HEK293 (cell line): ENCODE measurements around the gene LUC7L2.

Source experiments
- CTCF ChIA-PET: fragments of 350-600 bp; formaldehyde crosslinking; extraction: SDS; loops from one replicate; lab custom pipeline; 2021; ENCODE audit warnings: antibody characterized with exemption; lab: Yijun Ruan, JAX
- POLR2A ChIA-PET: fragments of 300-600 bp; formaldehyde crosslinking; extraction: SDS; loops from one replicate; lab custom pipeline; 2020; ENCODE audit warnings: antibody characterized with exemption, inconsistent platforms; lab: Yijun Ruan, JAX
- H3K27ac ChIP-seq: fragments of 200-500 bp; sonication (Bioruptor generic); 2 replicates; pipeline ENCODE4 v1.5.1; 2014; ENCODE audit warnings: low read depth, low read length, control low read depth, inconsistent platforms; ENCODE audit errors: extremely low read depth
- H3K36me3 ChIP-seq, 2 experiments: fragments of 200-500 bp in 1 of 2; sonication (Bioruptor generic) in 1 of 2; 1 replicate in 1 of 2; 2 replicates in 1 of 2; pipeline ENCODE4 v1.5.1; 2014 to 2017; ENCODE audit warnings: inconsistent platforms in 2 of 2, low read length in 2 of 2; ENCODE audit not compliant: control insufficient read depth in 2 of 2, insufficient read depth in 1 of 2
- H3K4me1 ChIP-seq: fragments of 200-500 bp; sonication (Bioruptor generic); 2 replicates; pipeline ENCODE4 v1.5.1; 2014; ENCODE audit warnings: mild to moderate bottlenecking, low read length, inconsistent platforms; ENCODE audit not compliant: control insufficient read depth, insufficient read depth
- H3K4me3 ChIP-seq: 2 replicates; pipeline ENCODE4 v1.5.1; 2011; ENCODE audit warnings: low read depth, mild to moderate bottlenecking, control low read depth, low read length, moderate library complexity
- H3K9me3 ChIP-seq: fragments of 200-500 bp; sonication (Bioruptor generic); 2 replicates; pipeline ENCODE4 v1.5.1; 2014; ENCODE audit warnings: low read depth, low read length, inconsistent platforms; ENCODE audit not compliant: control insufficient read depth, insufficient read depth
- AEBP2 ChIP-seq: fragments of 450-650 bp; formaldehyde crosslinking; IDR thresholded peaks from 2 replicates; pipeline ENCODE4 v1.5.1; 2016; ENCODE audit warnings: missing biosample characterization, missing genetic modification characterization, borderline replicate concordance
- KLF17 ChIP-seq: fragments of 450-650 bp; formaldehyde crosslinking; IDR thresholded peaks from 2 replicates; pipeline ENCODE4 v1.5.1; 2016; ENCODE audit warnings: missing biosample characterization, missing genetic modification characterization
- MEIS1 ChIP-seq: sonication (generic); formaldehyde crosslinking; IDR thresholded peaks from 2 replicates; pipeline ENCODE4 v1.8.1; 2022; ENCODE audit warnings: missing genetic modification reagents, mild to moderate bottlenecking, borderline replicate concordance
- PBX3 ChIP-seq: sonication (generic); formaldehyde crosslinking; IDR thresholded peaks from 2 replicates; pipeline ENCODE4 v1.8.1; 2022; ENCODE audit warnings: mild to moderate bottlenecking, moderate library complexity, missing genetic modification reagents
- PRDM2 ChIP-seq: fragments of 450-650 bp; formaldehyde crosslinking; IDR thresholded peaks from 2 replicates; pipeline ENCODE4 v1.5.1; 2016; ENCODE audit warnings: missing biosample characterization, missing genetic modification characterization, borderline replicate concordance
- PRDM6 ChIP-seq: fragments of 450-650 bp; formaldehyde crosslinking; IDR thresholded peaks from 2 replicates; pipeline ENCODE4 v1.5.1; 2017; ENCODE audit warnings: missing biosample characterization, missing genetic modification characterization
- RBAK ChIP-seq: fragments of 450-650 bp; formaldehyde crosslinking; IDR thresholded peaks from 2 replicates; pipeline ENCODE4 v1.5.1; 2016; ENCODE audit warnings: missing biosample characterization, missing genetic modification characterization
- REPIN1 ChIP-seq: fragments of 450-650 bp; formaldehyde crosslinking; IDR thresholded peaks from 2 replicates; pipeline ENCODE4 v1.5.1; 2017; ENCODE audit warnings: missing biosample characterization, missing genetic modification characterization, low read depth
- SCRT1 ChIP-seq: fragments of 450-650 bp; formaldehyde crosslinking; IDR thresholded peaks from 2 replicates; pipeline ENCODE4 v1.5.1; 2016; ENCODE audit warnings: missing biosample characterization, missing genetic modification characterization, borderline replicate concordance
- SP3 ChIP-seq: fragments of 450-650 bp; formaldehyde crosslinking; IDR thresholded peaks from 2 replicates; pipeline ENCODE4 v1.5.1; 2016; ENCODE audit warnings: missing biosample characterization, missing genetic modification characterization
- ZBTB1 ChIP-seq: fragments of 450-650 bp; formaldehyde crosslinking; IDR thresholded peaks from 2 replicates; pipeline ENCODE4 v1.5.1; 2016; ENCODE audit warnings: missing biosample characterization, missing genetic modification characterization
- ZBTB17 ChIP-seq: fragments of 450-650 bp; formaldehyde crosslinking; IDR thresholded peaks from 2 replicates; pipeline ENCODE4 v1.5.1; 2016; ENCODE audit warnings: missing biosample characterization, missing genetic modification characterization
- ZNF324 ChIP-seq: fragments of 450-650 bp; formaldehyde crosslinking; IDR thresholded peaks from 2 replicates; pipeline ENCODE4 v1.5.1; 2016; ENCODE audit warnings: missing biosample characterization, missing genetic modification characterization
- ZNF335 ChIP-seq: fragments of 450-650 bp; formaldehyde crosslinking; conservative IDR thresholded peaks from 2 replicates; pipeline ENCODE4 v1.5.1; 2016; ENCODE audit warnings: missing biosample characterization, missing genetic modification characterization
- ZNF404 ChIP-seq: fragments of 450-650 bp; formaldehyde crosslinking; IDR thresholded peaks from 2 replicates; pipeline ENCODE4 v1.5.1; 2017; ENCODE audit warnings: missing biosample characterization, missing genetic modification characterization
- ZNF837 ChIP-seq: fragments of 450-650 bp; formaldehyde crosslinking; IDR thresholded peaks from 2 replicates; pipeline ENCODE4 v1.5.1; 2016; ENCODE audit warnings: missing biosample characterization, missing genetic modification characterization
- ZSCAN16 ChIP-seq: fragments of 450-650 bp; formaldehyde crosslinking; IDR thresholded peaks from 2 replicates; pipeline ENCODE4 v1.5.1; 2016; ENCODE audit warnings: missing biosample characterization, missing genetic modification characterization
- TF ChIP-seq, protein P1 (sequence below): fragments of 450-650 bp; formaldehyde crosslinking; IDR thresholded peaks from 2 replicates; pipeline ENCODE4 v1.5.1; 2016; ENCODE audit warnings: missing biosample characterization, missing genetic modification characterization
- TF ChIP-seq, protein P2 (sequence below): fragments of 450-650 bp; formaldehyde crosslinking; IDR thresholded peaks from 2 replicates; pipeline ENCODE4 v1.5.1; 2016; ENCODE audit warnings: missing biosample characterization, missing genetic modification characterization

Gene LUC7L2

GRCh38 chr7:139417478-139417877 is 57.8 kb downstream of the LUC7L2 start:
- CTCF ChIA-PET, result no interaction called here
- no peak for TF ChIP-seq ZNF837 (tag by site-specific recombination)
- TF ChIP-seq, protein P1, sequence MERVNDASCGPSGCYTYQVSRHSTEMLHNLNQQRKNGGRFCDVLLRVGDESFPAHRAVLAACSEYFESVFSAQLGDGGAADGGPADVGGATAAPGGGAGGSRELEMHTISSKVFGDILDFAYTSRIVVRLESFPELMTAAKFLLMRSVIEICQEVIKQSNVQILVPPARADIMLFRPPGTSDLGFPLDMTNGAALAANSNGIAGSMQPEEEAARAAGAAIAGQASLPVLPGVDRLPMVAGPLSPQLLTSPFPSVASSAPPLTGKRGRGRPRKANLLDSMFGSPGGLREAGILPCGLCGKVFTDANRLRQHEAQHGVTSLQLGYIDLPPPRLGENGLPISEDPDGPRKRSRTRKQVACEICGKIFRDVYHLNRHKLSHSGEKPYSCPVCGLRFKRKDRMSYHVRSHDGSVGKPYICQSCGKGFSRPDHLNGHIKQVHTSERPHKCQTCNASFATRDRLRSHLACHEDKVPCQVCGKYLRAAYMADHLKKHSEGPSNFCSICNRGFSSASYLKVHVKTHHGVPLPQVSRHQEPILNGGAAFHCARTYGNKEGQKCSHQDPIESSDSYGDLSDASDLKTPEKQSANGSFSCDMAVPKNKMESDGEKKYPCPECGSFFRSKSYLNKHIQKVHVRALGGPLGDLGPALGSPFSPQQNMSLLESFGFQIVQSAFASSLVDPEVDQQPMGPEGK, result no peak
- H3K27ac ChIP-seq, result no peak overlapping the region
- H3K36me3 ChIP-seq, result peaks cover 56 to 94% of the 10 kb centered on the region in 2 experiments
- H3K4me3 ChIP-seq, result no peak overlapping the region
- no peaks in the 10 kb centered on the region for H3K4me1 ChIP-seq
- no peaks in the 10 kb centered on the region for H3K9me3 ChIP-seq
- POLR2A ChIA-PET, result no interaction called here

GRCh38 chr7:139421123-139421522 is 61.4 kb downstream of the LUC7L2 start:
- no peak overlapping the region for H3K4me3 ChIP-seq
- POLR2A ChIA-PET, result no interaction called here
- TF ChIP-seq ZSCAN16 (tag by site-specific recombination) (no peak), ZBTB1 (tag by site-specific recombination) (no peak), RBAK (tag by site-specific recombination) (no peak), PRDM6 (tag by site-specific recombination) (no peak), AEBP2 (tag by site-specific recombination) (no peak), ZNF335 (tag by site-specific recombination) (no peak), MEIS1 (CRISPR knock-in tag) (no peak), KLF17 (no peak), ZNF404 (tag by site-specific recombination) (no peak), SCRT1 (tag by site-specific recombination) (no peak), REPIN1 (tag by site-specific recombination) (no peak), ZNF324 (tag by site-specific recombination) (no peak), PBX3 (CRISPR knock-in tag) (no peak), PRDM2 (no peak), SP3 (no peak), ZBTB17 (tag by site-specific recombination) (no peak)
- TF ChIP-seq, protein P2, sequence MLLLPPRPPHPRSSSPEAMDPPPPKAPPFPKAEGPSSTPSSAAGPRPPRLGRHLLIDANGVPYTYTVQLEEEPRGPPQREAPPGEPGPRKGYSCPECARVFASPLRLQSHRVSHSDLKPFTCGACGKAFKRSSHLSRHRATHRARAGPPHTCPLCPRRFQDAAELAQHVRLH (tag by site-specific recombination), result no peak

More at GRCh38 chr7:139421123-139421522, 61.4 kb downstream of the LUC7L2 start:
- CTCF ChIA-PET, result interaction anchor here (0.7 to 5.9 kb wide), 3 partner anchors 14 to 404 kb away, joined by 3 to 47 read pairs (median 4); no protein-coding TSS in a partner anchor
- no peak overlapping the region for H3K27ac ChIP-seq
- H3K36me3 ChIP-seq, result peaks cover 42 to 81% of the 10 kb centered on the region in 2 experiments
- H3K4me1 ChIP-seq, result no peaks in the 10 kb centered on the region
- H3K9me3 ChIP-seq, result no peaks in the 10 kb centered on the region
